OCI-LY1 (cell line): ENCODE data around the gene NEURL1.

Source experiments
- H2AFZ ChIP-seq: fragments of 200-600 bp; sonication (generic), shearing (Covaris generic); 2 replicates; pipeline ENCODE4 v1.6.0; 2014; ENCODE audit warnings: antibody characterized with exemption, mild to moderate bottlenecking, low read length
- H3F3A ChIP-seq: fragments of 200-600 bp; sonication (generic), shearing (Covaris generic); 2 replicates; pipeline ENCODE4 v1.6.0; 2014; ENCODE audit warnings: mild to moderate bottlenecking, antibody characterized with exemption, low read length, moderate library complexity; ENCODE audit not compliant: insufficient read depth
- H3K27ac ChIP-seq: fragments of 200-600 bp; sonication (generic); 2 replicates; pipeline ENCODE4 v1.5.1; 2014; ENCODE audit warnings: low read length, mixed run types, mild to moderate bottlenecking, low read depth; ENCODE audit not compliant: poor library complexity, severe bottlenecking
- H3K27me3 ChIP-seq: fragments of 200-600 bp; sonication (generic); 2 replicates; pipeline ENCODE4 v1.6.0; 2014; ENCODE audit warnings: antibody characterized with exemption, mild to moderate bottlenecking, low read length, moderate library complexity; ENCODE audit not compliant: insufficient read depth
- H3K36me3 ChIP-seq: fragments of 200-600 bp; sonication (generic); 2 replicates; pipeline ENCODE4 v1.6.1; 2014; ENCODE audit warnings: mild to moderate bottlenecking, antibody characterized with exemption, low read length, moderate library complexity, mixed read lengths; ENCODE audit not compliant: insufficient read depth
- H3K4me1 ChIP-seq: fragments of 200-600 bp; sonication (generic); 2 replicates; pipeline ENCODE4 v1.5.1; 2014; ENCODE audit warnings: mild to moderate bottlenecking, low read length, moderate library complexity; ENCODE audit not compliant: insufficient read depth, severe bottlenecking
- H3K4me2 ChIP-seq: fragments of 200-600 bp; sonication (generic), shearing (Covaris generic); 2 replicates; pipeline ENCODE4 v1.6.1; 2014; ENCODE audit warnings: low read length
- H3K4me3 ChIP-seq: fragments of 200-600 bp; sonication (generic); 2 replicates; pipeline ENCODE4 v1.5.1; 2014; ENCODE audit warnings: low read length, low read depth, mild to moderate bottlenecking, mixed read lengths; ENCODE audit not compliant: poor library complexity, severe bottlenecking
- H3K79me2 ChIP-seq: fragments of 200-600 bp; shearing (Covaris generic); 2 replicates; pipeline ENCODE4 v1.6.1; 2016; ENCODE audit warnings: mixed run types, low read length, mixed read lengths; ENCODE audit not compliant: insufficient read depth
- H3K9ac ChIP-seq: fragments of 200-600 bp; sonication (generic), shearing (Covaris generic); 2 replicates; pipeline ENCODE4 v1.6.1; 2014; ENCODE audit warnings: mild to moderate bottlenecking, low read length, mixed read lengths
- H3K9me2 ChIP-seq: fragments of 200-600 bp; sonication (generic), shearing (Covaris generic); 2 replicates; pipeline ENCODE4 v1.6.1; 2014; ENCODE audit warnings: low read depth, mild to moderate bottlenecking, low read length, mixed read lengths
- H3K9me3 ChIP-seq: fragments of 200-600 bp; shearing (Covaris generic); 2 replicates; pipeline ENCODE4 v1.6.1; 2014; ENCODE audit warnings: low read length, mixed read lengths
- H4K20me1 ChIP-seq: fragments of 200-600 bp; sonication (generic), shearing (Covaris generic); 2 replicates; pipeline ENCODE4 v1.6.0; 2016; ENCODE audit warnings: mild to moderate bottlenecking, low read length; ENCODE audit not compliant: insufficient read depth
- EZH2 ChIP-seq: fragments of 200-600 bp; sonication (generic), shearing (Covaris generic); IDR thresholded peaks from 2 replicates; pipeline ENCODE4 v1.8.0; 2017; ENCODE audit warnings: borderline replicate concordance, mixed run types, mild to moderate bottlenecking, antibody characterized with exemption, low read length, moderate library complexity, mixed read lengths
- TF ChIP-seq, protein P1 (sequence below): fragments of 200-600 bp; sonication (generic), shearing (Covaris generic); IDR thresholded peaks from 2 replicates; pipeline ENCODE4 v1.5.1; 2017; ENCODE audit warnings: mild to moderate bottlenecking, antibody characterized with exemption, low read length, moderate library complexity, mixed read lengths

The NEURL1 gene

DNA sequence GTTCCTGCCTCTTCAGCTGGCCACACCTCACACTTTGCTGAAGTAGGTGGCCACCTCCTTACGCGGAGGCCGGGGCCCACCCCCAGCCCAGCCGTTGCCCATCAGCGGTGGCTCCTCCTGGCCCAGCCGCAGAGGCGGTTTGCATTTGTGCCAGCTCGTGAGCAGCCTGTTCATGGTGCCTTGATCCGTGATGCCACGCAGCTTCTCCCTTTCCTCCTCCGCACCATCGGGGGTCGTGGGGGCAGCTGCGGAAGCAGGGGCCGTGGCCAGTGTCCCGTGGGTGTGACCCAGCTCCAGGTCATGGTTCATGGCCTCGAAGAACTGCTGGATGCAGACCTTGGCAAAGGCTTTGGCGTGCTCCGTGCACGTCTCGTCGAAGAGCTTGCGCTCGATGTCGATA is 38.3 kb upstream of the NEURL1 start:
- no peaks in the 10 kb centered on the region for H3K9me3 ChIP-seq
- peaks cover 11% of the 10 kb centered on the region for H3K4me1 ChIP-seq
- H3K27ac ChIP-seq, result no peak overlapping the region
- TF ChIP-seq EZH2, result no peak
- TF ChIP-seq, protein P1, sequence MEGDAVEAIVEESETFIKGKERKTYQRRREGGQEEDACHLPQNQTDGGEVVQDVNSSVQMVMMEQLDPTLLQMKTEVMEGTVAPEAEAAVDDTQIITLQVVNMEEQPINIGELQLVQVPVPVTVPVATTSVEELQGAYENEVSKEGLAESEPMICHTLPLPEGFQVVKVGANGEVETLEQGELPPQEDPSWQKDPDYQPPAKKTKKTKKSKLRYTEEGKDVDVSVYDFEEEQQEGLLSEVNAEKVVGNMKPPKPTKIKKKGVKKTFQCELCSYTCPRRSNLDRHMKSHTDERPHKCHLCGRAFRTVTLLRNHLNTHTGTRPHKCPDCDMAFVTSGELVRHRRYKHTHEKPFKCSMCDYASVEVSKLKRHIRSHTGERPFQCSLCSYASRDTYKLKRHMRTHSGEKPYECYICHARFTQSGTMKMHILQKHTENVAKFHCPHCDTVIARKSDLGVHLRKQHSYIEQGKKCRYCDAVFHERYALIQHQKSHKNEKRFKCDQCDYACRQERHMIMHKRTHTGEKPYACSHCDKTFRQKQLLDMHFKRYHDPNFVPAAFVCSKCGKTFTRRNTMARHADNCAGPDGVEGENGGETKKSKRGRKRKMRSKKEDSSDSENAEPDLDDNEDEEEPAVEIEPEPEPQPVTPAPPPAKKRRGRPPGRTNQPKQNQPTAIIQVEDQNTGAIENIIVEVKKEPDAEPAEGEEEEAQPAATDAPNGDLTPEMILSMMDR, result no peak
- H3K27me3 ChIP-seq, result no peaks in the 10 kb centered on the region
- no peak overlapping the region for H3K4me3 ChIP-seq
- no peak overlapping the region for H3K9ac ChIP-seq
- H4K20me1 ChIP-seq, result no peaks in the 10 kb centered on the region
- H2AFZ ChIP-seq, result no peak overlapping the region
- H3K36me3 ChIP-seq, result peaks cover 4% of the 10 kb centered on the region; the same call in 1 of the 2 replicates
- H3K9me2 ChIP-seq, result no peaks in the 10 kb centered on the region
- H3K79me2 ChIP-seq, result no peaks in the 10 kb centered on the region
- no peaks in the 10 kb centered on the region; the same call in 1 of the 2 replicates for H3F3A ChIP-seq
- no peak overlapping the region for H3K4me2 ChIP-seq

DNA sequence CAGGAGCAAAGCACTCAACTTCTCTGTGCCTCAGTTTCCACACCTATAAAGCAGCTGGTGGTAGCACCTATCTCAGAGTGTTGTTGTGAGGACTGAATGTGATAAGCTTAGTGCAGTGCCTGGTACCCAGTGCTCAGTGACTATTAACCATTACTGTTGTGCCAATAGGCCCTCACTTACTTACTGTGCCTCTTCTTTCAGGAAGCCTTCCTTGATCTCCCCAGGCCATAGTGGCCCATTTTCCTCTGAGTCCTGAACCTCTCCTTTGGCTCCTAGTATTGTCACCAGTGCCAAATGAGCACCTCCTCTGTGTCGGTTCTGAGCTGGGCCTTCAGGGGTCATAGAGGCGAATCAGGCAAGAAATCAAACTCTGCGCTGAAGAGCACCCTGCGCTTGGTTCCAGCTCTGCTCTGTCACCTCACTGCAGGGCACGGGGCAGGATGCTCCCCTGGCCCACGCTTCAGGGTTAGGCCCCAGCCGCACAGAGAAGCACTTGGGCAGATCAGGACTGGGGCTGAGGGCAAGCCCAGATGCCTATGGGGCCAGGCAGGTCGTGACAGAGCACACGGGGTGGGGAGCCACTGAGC is 37.3 kb upstream of the NEURL1 start:
- no peak overlapping the region for H2AFZ ChIP-seq
- no peak overlapping the region for H3K27ac ChIP-seq
- no peaks in the 10 kb centered on the region for H3K9me2 ChIP-seq
- H3K36me3 ChIP-seq, result peaks cover 1% of the 10 kb centered on the region; the same call in 1 of the 2 replicates
- H3K9ac ChIP-seq, result no peak overlapping the region
- TF ChIP-seq, protein P1, result no peak
- no peak for TF ChIP-seq EZH2
- H3K9me3 ChIP-seq, result no peaks in the 10 kb centered on the region
- H3K4me2 ChIP-seq, result no peak overlapping the region
- H4K20me1 ChIP-seq, result no peaks in the 10 kb centered on the region
- H3K4me1 ChIP-seq, result peaks cover 11% of the 10 kb centered on the region
- H3F3A ChIP-seq, result no peaks in the 10 kb centered on the region; the same call in 1 of the 2 replicates
- no peaks in the 10 kb centered on the region for H3K27me3 ChIP-seq
- no peak overlapping the region for H3K4me3 ChIP-seq
- no peaks in the 10 kb centered on the region for H3K79me2 ChIP-seq

- Histone ChIP-seq H3F3A (no peaks in the 10 kb centered on the region; the same call in 1 of the 2 replicates), H3K9ac (no peak overlapping the region), H4K20me1 (no peaks in the 10 kb centered on the region), H3K4me3 (no peak overlapping the region), H3K9me3 (no peaks in the 10 kb centered on the region), H3K4me1 (peaks cover 6% of the 10 kb centered on the region), H3K4me2 (no peak overlapping the region), H3K27ac (no peak overlapping the region), H2AFZ (no peak overlapping the region), H3K79me2 (no peaks in the 10 kb centered on the region), H3K9me2 (no peaks in the 10 kb centered on the region), H3K36me3 (no peaks in the 10 kb centered on the region), H3K27me3 (no peaks in the 10 kb centered on the region)
- no peak for TF ChIP-seq EZH2
- TF ChIP-seq, protein P1, result no peak
Measured at GRCh38 chr10:103457176-103457712, 36.3 kb upstream of the NEURL1 start.
